ENCODE measurements around the gene FBXO40. TPM values are rescaled to one million over a fixed set of nuclear protein-coding genes. Genes with fewer than 3 reads are reported as not detected.

Gene FBXO40
- total and polyA plus RNA-seq, 2 of the 8 experiments (the other 6 are each of a cell fraction or from before 2014, with no cell fraction given) = 0.03 TPM; not detected in 1

DNA sequence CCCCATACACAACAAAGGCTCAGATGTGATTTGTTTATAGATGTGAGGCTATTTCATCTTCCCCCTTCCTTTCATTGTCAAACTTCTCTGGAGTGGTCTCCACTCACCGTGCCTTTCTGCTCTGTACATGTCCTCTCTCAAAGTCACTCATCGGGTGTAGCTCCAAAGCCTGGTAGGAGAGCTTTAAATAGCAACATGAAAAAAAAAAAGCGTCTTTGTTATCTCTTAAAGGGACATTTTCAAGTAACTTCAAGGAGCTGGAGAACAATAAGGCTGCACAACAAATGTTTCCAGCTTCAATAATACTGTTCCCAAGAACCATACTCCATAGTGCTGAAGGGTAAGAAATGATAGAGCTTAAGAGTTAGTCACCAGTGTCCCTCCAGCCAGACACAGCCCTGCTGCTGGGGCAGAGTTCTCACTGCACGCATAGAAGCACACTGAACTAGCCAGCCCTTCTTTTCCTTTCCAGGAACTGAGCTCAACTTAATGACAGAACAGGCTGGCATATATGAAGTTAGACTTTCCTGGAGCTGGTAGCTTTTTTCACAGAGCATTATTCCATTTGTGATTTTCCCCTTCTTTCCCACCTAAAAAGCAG, 8.1 kb downstream of the FBXO40 start:
- Histone ChIP-seq H2AFZ (ENCODE audit: low read length) (peak overlapping the region; percentile 60; the same call in 1 of the 2 replicates), H3K27ac (ENCODE audit: low read depth, low read length) (no peak overlapping the region), H3K23me2 (ENCODE audit: low read depth, low read length) (no peaks in the 10 kb centered on the region), H2BK120ac (replicated peaks; ENCODE audit: low read depth, low read length) (no peak overlapping the region), H3K23ac (ENCODE audit: insufficient read length) (no peak overlapping the region), H3K27me3 (replicated peaks in 1 of 4; ENCODE audit: control insufficient read depth in 3 of 4, extremely low read depth in 1 of 4, insufficient read depth in 3 of 4, low read length in 3 of 4) (no peaks in the 10 kb centered on the region), H3K79me2 (ENCODE audit: control insufficient read depth in 1 of 2, insufficient read depth in 2 of 2, low read length in 2 of 2) (no peaks in the 10 kb centered on the region), H2AK5ac (ENCODE audit: low read depth, low read length) (no peak overlapping the region), H3K14ac (ENCODE audit: insufficient read length) (no peak overlapping the region), H3K56ac (replicated peaks; ENCODE audit: insufficient read length, low read depth, low read length) (no peak overlapping the region), H2BK5ac (ENCODE audit: low read depth, low read length) (peak overlapping the region; percentile 4; the same call in 1 of the 2 replicates), H3K36me3 (ENCODE audit: control insufficient read depth in 2 of 4, insufficient read depth in 4 of 4, low read length in 3 of 4) (no peaks in the 10 kb centered on the region), H3K9me3 (ENCODE audit: insufficient read depth in 2 of 2, low read depth in 1 of 2, low read length in 1 of 2) (no peaks in the 10 kb centered on the region), H4K5ac (ENCODE audit: insufficient read length, low read depth, low read length) (no peak overlapping the region), H3K4ac (replicated peaks; ENCODE audit: insufficient read length, low read depth, low read length) (no peak overlapping the region), H3K9ac (replicated peaks in 1 of 4; ENCODE audit: extremely low read depth in 1 of 4, low read depth in 3 of 4, low read length in 3 of 4) (no peak overlapping the region), H3K4me2 (ENCODE audit: insufficient read depth in 1 of 2, low read depth in 2 of 2, low read length in 2 of 2) (no peak overlapping the region), H2BK20ac (ENCODE audit: low read length) (peak overlapping the region; percentile 63; the same call in 1 of the 2 replicates), H3K4me1 (replicated peaks in 1 of 4; ENCODE audit: control insufficient read depth in 3 of 4, insufficient read depth in 4 of 4, low read length in 3 of 4) (peaks cover 3 to 11% (median 6%) of the 10 kb centered on the region in 4 experiments; a peak in 4 of 7 replicates), H2BK15ac (ENCODE audit: low read length) (no peak overlapping the region), H3K79me1 (ENCODE audit: low read depth, low read length) (no peaks in the 10 kb centered on the region), H4K8ac (ENCODE audit: extremely low read depth, insufficient read depth, low read length) (no peak overlapping the region), H4K20me1 (replicated peaks in 1 of 2; ENCODE audit: control insufficient read depth in 1 of 2, insufficient read depth in 2 of 2, low read length in 2 of 2) (no peaks in the 10 kb centered on the region), H2BK12ac (ENCODE audit: low read depth, low read length) (peak overlapping the region; percentile 45; the same call in 1 of the 2 replicates), H4K91ac (replicated peaks; ENCODE audit: insufficient read length, low read length) (no peak overlapping the region), H3K18ac (ENCODE audit: extremely low read depth, low read length) (no peak overlapping the region), H3K4me3 (ENCODE audit: extremely low read depth in 1 of 4, insufficient read depth in 2 of 4, low read depth in 3 of 4, low read length in 4 of 4) (no peak overlapping the region)
- DNase-seq (ENCODE audit: low read depth in 1 of 2, low spot score in 2 of 2) (no peak), FAIRE-seq (no peak)
- CTCF ChIA-PET (ENCODE audit: partially characterized antibody) = interaction anchor here (1.1 to 1.7 kb wide), 4 partner anchors 8 to 75 kb away, joined by 3 to 7 read pairs (median 3); partner anchors contain the start of gene FBXO40
- TF ChIP-seq EGR1 (IDR thresholded peaks at IDR 0.05; ENCODE audit: borderline replicate concordance, low read depth, low read length) = no peak
- WGBS, 2 experiments (ENCODE audit: extremely low coverage in 1 of 2, insufficient coverage in 1 of 2, insufficient read length in 1 of 2, insufficient replicate concordance in 2 of 2, low coverage in 1 of 2, low lambda C conversion rate in 2 of 2, missing lambda C conversion rate in 1 of 2) = 73% methylated on average over 4 of the region's 4 CpGs; no CpG with 5 or more reads in 1 of the 2 experiments
- POLR2A ChIA-PET (ENCODE audit: partially characterized antibody) = interaction anchor here (0.7 to 2.3 kb wide), 3 partner anchors 8 to 31 kb away, joined by 3 to 11 read pairs (median 4); partner anchors contain the start of gene FBXO40
